HG03064 (cell line): ENCODE measurements around the gene ATG101.
"Not testable (repeated sequence)": the region's sequence is repeated elsewhere in the genome, so short reads cannot be mapped to it uniquely, and the experiment has no call there.

ENCODE experiments used
- ATAC-seq: cut with Tn5 transposase; IDR thresholded peaks from one replicate; pipeline ENCODE4 v1.9.1; 2021; ENCODE audit warnings: low read depth; ENCODE audit not compliant: unreplicated experiment

ATG101 gene

DNA sequence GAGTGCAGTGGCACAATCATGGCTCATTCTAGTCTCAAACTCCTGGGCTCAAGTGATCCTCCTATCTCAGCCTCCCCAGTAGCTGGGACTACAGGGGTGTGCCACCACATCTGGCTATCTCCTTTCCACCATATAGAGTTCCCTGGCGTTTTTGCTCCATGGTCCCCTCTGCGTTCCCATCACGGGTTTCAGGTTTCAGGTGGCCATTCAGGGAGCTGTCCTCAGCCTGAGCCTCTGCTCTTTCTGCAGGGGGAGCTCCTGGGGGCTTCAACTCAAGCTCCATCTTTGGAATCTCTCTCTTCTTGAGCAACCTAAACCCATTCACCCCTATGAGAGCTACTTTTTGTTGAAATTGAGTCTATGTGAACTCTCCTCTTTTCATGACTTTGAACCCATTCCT lies 21.3 kb downstream of the ATG101 start:
- ATAC-seq = no peak

GRCh38 chr12:52091869-52092268 lies 22.1 kb downstream of the ATG101 start:
- ATAC-seq = no peak

DNA sequence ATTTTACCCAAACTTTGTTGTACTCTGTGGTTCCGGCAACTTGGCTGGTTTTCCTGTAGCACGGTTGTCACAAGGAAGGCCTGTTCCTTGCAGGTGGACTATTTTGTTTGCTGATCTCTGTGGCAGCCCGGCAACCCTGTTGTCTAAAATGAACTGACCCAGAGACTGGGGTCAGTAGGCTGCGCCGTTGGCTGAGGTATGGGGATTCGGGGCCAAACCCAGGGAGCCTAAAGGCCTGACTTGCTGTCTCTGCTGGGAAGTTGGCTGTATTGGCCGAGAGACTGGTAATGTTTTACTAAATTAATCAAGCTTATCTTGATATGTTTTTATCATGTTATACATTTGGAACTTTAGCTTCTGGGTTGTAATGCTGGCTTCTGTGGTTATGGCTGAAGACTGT lies 23.6 kb downstream of the ATG101 start:
- ATAC-seq = no peak

DNA sequence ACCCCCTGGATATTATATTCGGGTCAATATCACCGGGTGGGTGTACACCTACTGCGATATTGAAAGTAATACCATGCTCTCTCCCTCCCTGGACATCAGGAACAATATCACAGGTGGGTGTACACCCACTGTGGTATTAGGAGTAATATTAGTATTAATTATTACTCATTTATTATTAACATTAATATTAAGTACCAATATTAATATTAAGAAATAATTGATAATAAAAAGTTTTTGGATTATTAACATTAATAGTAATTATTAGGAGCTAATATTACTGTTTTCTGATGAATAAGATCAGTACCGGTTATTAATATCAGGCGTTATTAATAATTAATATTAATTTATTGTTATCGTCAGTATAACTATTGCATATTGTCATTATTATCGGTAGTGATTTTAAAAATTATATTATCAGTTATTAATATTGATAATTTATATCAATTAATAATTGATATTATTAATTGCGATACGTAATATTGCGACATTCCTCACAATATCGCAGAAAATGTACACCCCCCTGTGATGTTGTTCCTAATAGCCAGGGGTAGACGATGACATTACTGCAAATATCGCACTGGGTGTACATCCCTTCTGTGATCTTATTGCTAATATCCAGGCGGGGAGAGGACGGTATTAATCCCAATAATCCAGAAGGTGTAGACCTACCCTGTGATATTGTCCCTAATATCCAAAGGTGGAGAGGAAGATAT lies 26.7 kb downstream of the ATG101 start:
- no peak for ATAC-seq

- ATAC-seq = no peak
These were observed 27.4 kb downstream of the ATG101 start for GRCh38 chr12:52097045-52097666.

- ATAC-seq = not testable (repeated sequence)
These were observed 34.8 kb downstream of the ATG101 start for GRCh38 chr12:52104431-52105089.

DNA sequence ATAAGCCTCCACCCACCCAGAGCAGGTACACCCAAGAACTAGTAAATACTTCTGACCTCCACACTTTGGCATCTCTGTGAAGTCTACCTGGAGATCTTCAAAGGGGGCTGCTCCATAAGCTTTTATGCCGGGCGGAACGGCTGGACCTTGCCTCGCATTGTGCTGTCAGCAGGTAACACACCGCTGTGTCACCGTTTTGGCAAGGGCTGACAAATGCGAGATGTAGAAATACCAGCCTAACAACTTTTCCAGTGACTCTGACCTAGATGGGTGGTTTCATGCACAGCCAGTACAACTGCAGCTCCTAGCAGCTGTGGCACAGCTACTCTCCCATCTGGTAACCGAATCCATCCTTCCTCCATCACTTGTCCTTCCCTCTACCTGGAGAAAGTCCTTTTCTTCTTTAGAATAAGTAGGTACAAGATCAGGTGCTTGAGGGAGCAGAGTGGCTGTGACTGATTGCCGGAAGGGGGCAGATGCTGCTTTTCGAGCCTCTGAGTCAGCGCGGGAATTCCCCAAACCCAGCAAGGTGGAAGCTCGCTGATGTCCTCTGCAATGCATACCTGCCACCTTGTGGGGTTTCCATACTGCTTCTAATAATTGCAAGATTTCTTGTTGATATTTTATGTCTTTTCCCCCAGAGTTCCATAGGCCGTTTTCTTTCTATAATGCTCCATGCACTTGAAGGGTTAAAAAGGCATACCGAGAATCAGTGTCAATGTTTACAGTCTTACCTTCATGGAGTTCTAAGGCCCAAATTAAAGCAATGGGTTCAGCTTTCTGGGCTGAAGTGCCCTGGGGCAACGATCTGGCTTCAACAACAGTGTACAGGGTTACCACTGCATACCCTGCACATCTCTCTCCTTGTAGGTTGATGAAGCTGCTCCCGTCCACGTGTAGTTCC lies 46.7 kb downstream of the ATG101 start:
- ATAC-seq = not testable (repeated sequence)

DNA sequence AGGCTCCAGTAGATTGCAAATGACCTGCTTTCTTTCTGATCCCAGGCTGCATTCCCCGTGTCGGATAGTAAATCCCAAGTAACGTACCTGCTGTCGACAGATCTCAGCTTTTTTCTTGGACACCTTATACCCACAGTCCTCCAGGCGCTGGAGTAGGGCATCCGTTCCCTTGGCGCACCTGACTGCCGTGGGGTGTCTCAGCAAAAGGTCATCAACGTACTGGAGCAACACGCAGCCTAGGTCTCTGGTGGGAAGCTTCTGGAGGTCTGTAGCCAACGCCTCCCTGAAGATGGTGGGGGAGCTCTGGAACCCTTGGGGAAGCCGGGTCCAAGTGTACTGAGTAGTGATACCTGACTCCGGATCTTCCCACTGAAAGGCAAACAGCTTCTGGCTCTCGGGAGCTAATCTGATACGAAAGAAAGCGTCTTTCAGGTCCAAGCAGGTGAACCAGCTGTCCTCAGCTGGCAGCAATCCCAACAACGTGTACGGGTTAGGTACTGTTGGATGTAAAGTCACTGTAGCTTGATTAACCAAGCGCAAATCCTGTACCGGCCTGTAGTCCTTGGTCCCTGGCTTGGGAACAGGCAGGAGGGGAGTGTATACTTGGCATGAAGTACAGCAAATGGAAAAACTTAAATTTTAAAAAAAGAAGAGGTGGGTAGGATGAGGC lies 48.2 kb downstream of the ATG101 start:
- ATAC-seq = peak; percentile 31

DNA sequence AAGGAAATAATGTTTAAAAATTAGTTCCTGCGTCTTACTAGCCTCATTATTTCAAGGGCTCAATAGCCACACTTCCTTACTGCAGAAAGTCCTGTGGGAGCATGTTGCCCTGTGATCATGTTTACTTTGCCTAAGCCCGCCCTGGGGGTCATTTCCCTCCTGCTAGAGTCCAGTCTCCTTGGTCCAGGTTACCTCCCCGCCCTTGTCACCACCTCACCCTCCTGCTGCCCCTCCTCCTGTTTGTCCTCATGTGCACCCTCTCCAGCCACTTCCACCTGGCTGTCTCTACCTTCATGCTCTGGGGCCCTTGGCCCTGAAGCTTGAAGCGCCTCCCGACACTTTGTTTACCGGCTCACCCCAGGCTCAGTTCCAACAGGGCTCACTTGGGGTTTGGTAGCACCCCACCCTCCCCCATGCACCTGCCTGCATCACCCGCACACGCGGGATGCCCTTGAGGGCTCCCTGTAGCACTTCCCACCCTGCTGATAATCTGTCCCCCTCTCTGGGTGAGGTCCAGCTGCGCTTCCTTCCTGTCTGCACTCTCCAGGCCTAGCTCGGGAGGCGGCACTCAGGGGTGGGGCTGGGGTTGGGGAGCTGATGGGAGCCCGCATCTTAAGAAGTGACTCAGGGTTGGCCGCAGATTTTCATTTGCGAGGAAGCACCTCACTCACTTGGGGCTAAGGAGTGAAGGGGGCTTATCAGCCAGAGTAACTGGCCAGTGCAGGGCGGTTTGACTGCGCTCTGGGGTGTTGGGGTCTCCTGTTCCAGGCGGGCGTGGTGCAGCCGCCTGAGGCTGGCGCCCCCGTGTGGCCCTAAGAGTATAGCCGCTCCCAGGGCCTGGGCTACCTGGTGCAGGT lies 49.8 kb downstream of the ATG101 start:
- no peak for ATAC-seq

- ATAC-seq = no peak
These were observed 51.4 kb downstream of the ATG101 start for GRCh38 chr12:52120951-52121823.

GRCh38 chr12:52121824-52122539 lies 52.2 kb downstream of the ATG101 start:
- no peak for ATAC-seq

- no peak for ATAC-seq
These were observed 52.7 kb downstream of the ATG101 start for GRCh38 chr12:52122540-52122871.

GRCh38 chr12:52122904-52123303 lies 53.1 kb downstream of the ATG101 start:
- ATAC-seq = no peak

GRCh38 chr12:52123487-52124186 lies 53.9 kb downstream of the ATG101 start:
- ATAC-seq = no peak

DNA sequence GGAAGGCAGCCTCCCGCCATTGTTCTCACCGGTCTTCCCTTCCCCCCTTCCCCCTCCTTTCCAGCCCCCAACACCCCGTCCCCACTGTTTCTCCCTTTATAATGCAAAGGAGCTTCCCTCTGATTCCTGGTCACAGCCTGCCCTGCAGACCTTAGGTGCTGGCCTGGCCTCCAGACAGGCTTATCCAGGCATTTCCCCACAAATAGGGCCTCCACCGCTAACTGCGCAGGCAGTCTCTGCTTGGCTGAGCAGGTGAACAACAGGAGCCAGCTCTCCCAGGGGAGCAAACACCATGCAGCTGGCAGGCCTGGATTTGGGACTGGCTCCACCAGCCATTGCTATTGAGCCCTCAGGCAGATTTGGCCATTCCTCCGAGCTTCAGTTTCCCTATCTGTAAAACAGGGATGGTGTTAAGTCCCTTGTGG lies 55.7 kb downstream of the ATG101 start:
- no peak for ATAC-seq

GRCh38 chr12:52126050-52126604 lies 56.3 kb downstream of the ATG101 start:
- ATAC-seq = no peak
